ENCODE data around the gene TMC3. TPM values are rescaled to one million over a fixed set of nuclear protein-coding genes. Genes with fewer than 3 reads are reported as not detected.

TMC3 gene
- total and polyA plus RNA-seq, 2 of the 13 experiments (the other 11 are each of a cell fraction or from before 2014, with no cell fraction given): not detected

GRCh38 chr15:81375461-81375860 lies 1.4 kb upstream of the TMC3 start (continued):
- TF ChIP-seq ZHX2 (IDR thresholded peaks at IDR 0.05; ENCODE audit: low read depth) (no peak), ZHX2 (CRISPR knock-in tag; IDR thresholded peaks at IDR 0.05; ENCODE audit: borderline replicate concordance) (no peak), MIXL1 (CRISPR knock-in tag; IDR thresholded peaks at IDR 0.05) (no peak), RBAK (CRISPR knock-in tag; IDR thresholded peaks at IDR 0.05) (no peak), ZNF230 (CRISPR knock-in tag; IDR thresholded peaks at IDR 0.05) (no peak), ZNF501 (CRISPR knock-in tag; IDR thresholded peaks at IDR 0.05) (no peak), NFKBIZ (CRISPR knock-in tag; IDR thresholded peaks at IDR 0.05) (no peak), STAT6 (CRISPR knock-in tag; IDR thresholded peaks at IDR 0.05; ENCODE audit: borderline replicate concordance) (no peak), MXD3 (CRISPR knock-in tag; IDR thresholded peaks at IDR 0.05) (no peak), NFIC (IDR thresholded peaks at IDR 0.05; ENCODE audit: low read length) (no peak), CERS6 (CRISPR knock-in tag; IDR thresholded peaks at IDR 0.05) (no peak)

All from HepG2 (cell line).